Skeletal muscle satellite cell (primary cell): Measurements from ENCODE around the gene HSD17B11. TPM values are rescaled to one million over a fixed set of nuclear protein-coding genes. Genes with fewer than 3 reads are reported as not detected.
"Not testable (repeated sequence)": the region's sequence is repeated elsewhere in the genome, so short reads cannot be mapped to it uniquely, and the experiment has no call there.

Experiments used
- H3K27me3 ChIP-seq: 2 replicates; pipeline ENCODE4 v1.7.0; 2013; ENCODE audit warnings: low read length; ENCODE audit not compliant: control insufficient read depth, insufficient read depth
- H3K36me3 ChIP-seq: 2 replicates; pipeline ENCODE4 v1.7.0; 2013; ENCODE audit warnings: mild to moderate bottlenecking, control low read depth, low read length; ENCODE audit not compliant: insufficient read depth
- H3K4me1 ChIP-seq: 2 replicates; pipeline ENCODE4 v1.7.0; 2013; ENCODE audit warnings: low read length; ENCODE audit not compliant: control insufficient read depth, insufficient read depth
- H3K4me2 ChIP-seq: 2 replicates; pipeline ENCODE4 v1.7.0; 2013; ENCODE audit warnings: mild to moderate bottlenecking, low read length
- H3K4me3 ChIP-seq: 2 replicates; pipeline ENCODE4 v1.7.0; 2013; ENCODE audit warnings: low read length
- H3K9ac ChIP-seq: 2 replicates; pipeline ENCODE4 v1.7.0; 2013; ENCODE audit warnings: mild to moderate bottlenecking, low read depth, low read length, moderate library complexity
- H3K9me3 ChIP-seq: replicated peaks from 2 replicates; pipeline ENCODE4 v1.7.0; 2013; ENCODE audit warnings: mild to moderate bottlenecking, control low read depth, low read length
- total RNA-seq: library from RNA; depleted of rRNA; stranded (reverse); fragments of >200 nt; gene quantifications from 2 replicates; pipeline ENCODE4 v1.2.3, GENCODE V29; 2012; rRNA removed

The HSD17B11 gene, protein sequence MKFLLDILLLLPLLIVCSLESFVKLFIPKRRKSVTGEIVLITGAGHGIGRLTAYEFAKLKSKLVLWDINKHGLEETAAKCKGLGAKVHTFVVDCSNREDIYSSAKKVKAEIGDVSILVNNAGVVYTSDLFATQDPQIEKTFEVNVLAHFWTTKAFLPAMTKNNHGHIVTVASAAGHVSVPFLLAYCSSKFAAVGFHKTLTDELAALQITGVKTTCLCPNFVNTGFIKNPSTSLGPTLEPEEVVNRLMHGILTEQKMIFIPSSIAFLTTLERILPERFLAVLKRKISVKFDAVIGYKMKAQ
- total RNA-seq, result 18.5 and 22.7 TPM in 2 replicates

DNA sequence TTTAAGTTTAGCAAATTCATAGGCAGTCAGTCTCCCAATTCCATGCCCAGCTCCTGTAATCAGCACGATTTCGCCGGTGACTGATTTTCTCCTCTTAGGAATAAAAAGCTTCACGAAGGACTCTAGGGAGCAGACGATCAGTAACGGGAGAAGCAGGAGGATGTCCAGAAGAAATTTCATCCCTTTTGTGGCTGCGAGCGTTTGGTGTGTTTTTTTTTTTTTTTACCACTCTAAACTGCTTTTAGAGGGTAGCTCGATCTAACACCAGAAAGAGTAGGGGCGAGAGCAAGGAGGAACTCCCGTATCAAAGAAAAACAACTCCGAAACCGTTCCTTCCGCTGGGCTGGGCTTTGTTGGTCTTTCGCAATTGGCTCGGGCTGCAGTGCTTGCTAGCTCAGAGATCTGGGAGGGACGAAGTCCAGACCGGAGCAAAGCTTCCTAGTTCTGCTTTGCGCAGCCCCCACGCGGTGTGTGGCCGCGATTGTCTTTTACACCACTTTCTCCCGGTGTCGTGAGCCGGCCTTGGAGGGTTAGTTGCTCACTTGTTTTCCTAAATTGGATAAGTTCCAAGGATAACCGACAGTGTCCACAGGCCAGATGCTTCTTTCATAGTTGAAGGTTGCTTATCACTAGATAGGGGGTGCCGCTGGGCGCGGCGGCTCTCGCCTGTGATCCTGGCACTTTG lies at the start of gene HSD17B11:
Gene HSD17B11, minus strand, starts transcription at position 298 of the 685 bp plus-strand sequence. Its CDS starts 118 bp downstream, at position 180.
- Histone ChIP-seq H3K4me1 (peaks cover 10% of the 10 kb centered on the region), H3K4me3 (peak within 1 kb of the TSS; percentile 79), H3K9me3 (no peaks in the 10 kb centered on the region), H3K4me2 (peak within 1 kb of the TSS; percentile 77), H3K9ac (peak within 1 kb of the TSS; percentile 88), H3K36me3 (no peaks in the 10 kb centered on the region), H3K27me3 (no peaks in the 10 kb centered on the region)

DNA sequence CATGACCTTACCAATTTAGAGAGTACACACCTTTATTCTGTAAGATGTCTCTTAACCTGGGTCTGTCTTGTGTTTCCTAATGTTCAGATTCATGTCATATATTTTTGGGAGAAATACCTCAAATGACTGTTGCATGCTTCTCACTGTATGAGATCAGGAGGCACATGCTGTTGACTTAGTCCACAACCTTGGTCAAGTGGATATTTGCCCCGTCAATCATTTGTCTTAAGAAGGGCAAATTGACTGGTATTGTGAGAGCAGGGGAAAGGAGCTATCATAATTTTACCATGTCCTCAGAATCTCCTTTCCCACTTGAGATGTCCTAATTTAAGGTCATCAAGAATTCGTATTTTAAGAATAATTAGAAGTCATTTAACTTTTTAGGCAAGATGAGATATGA lies 42.4 kb upstream of the HSD17B11 start:
- Histone ChIP-seq H3K36me3 (peaks cover 3% of the 10 kb centered on the region), H3K9ac (no peak overlapping the region), H3K9me3 (no peaks in the 10 kb centered on the region), H3K4me1 (no peaks in the 10 kb centered on the region), H3K27me3 (no peaks in the 10 kb centered on the region), H3K4me2 (no peak overlapping the region), H3K4me3 (no peak overlapping the region)

DNA sequence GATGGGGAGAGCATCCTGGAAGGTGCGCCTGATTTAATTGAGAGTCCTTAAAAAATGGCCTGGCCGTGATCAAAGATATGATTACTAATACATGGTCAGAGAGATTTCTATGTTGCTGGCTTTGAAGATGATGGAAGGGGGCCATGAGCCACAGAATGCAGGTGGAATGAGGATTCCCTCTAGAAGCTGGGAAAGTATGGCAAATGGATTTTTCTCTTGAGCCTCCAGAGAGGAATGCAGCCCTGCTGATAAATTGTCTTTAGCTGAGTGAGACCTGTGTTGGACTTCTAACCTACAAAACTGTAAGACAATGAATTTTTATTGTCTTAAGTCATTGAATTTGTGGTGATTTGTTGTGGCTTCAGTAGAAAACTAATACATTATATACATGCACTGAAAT lies 39.0 kb upstream of the HSD17B11 start:
- Histone ChIP-seq H3K9ac (no peak overlapping the region), H3K4me1 (peaks cover 10% of the 10 kb centered on the region), H3K4me2 (no peak overlapping the region), H3K27me3 (no peaks in the 10 kb centered on the region), H3K4me3 (no peak overlapping the region), H3K36me3 (no peaks in the 10 kb centered on the region), H3K9me3 (no peaks in the 10 kb centered on the region)

DNA sequence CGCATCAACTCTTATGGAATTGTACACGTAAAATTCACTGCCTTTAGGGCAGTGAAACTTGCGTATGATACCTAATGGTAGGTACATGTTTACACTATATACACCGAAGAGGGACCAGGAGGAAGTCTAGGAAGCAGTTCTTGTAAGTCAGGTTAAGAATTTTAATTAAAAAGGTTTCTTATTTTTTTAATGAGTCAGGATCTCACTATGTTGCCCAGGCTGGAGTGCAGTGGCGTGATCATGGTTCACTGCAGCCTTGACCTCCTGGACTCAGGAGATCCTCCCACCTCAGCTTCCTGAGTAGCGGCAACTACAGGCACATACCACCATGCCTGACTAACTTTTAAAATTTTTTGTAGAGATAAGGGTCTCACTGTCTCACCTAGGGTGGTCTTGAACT lies 38.0 kb upstream of the HSD17B11 start:
- H3K9ac ChIP-seq, result no peak overlapping the region
- no peak overlapping the region for H3K4me3 ChIP-seq
- no peaks in the 10 kb centered on the region for H3K36me3 ChIP-seq
- H3K4me2 ChIP-seq, result no peak overlapping the region
- H3K9me3 ChIP-seq, result no peaks in the 10 kb centered on the region
- peaks cover 18% of the 10 kb centered on the region for H3K4me1 ChIP-seq
- H3K27me3 ChIP-seq, result no peaks in the 10 kb centered on the region

DNA sequence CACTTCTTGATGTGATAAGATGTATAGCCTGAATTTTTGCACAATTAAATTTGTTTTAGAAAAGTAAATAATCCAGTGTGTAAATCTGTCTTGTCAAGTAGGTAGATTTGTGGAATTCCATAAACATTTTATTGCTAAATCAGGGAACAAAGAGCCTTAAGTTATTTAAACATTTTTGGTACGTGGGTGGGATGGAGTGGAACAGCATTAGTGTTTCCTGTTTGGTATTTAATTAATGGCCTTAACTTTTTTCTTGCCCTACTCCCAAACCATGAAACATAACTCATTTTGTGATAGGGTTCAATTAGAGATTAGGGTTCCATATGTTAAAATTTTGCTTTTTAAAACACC lies 36.5 kb upstream of the HSD17B11 start:
- H3K4me3 ChIP-seq, result no peak overlapping the region
- H3K4me1 ChIP-seq, result peaks cover 18% of the 10 kb centered on the region
- no peaks in the 10 kb centered on the region for H3K27me3 ChIP-seq
- H3K36me3 ChIP-seq, result no peaks in the 10 kb centered on the region
- H3K4me2 ChIP-seq, result no peak overlapping the region
- no peaks in the 10 kb centered on the region for H3K9me3 ChIP-seq
- no peak overlapping the region for H3K9ac ChIP-seq

DNA sequence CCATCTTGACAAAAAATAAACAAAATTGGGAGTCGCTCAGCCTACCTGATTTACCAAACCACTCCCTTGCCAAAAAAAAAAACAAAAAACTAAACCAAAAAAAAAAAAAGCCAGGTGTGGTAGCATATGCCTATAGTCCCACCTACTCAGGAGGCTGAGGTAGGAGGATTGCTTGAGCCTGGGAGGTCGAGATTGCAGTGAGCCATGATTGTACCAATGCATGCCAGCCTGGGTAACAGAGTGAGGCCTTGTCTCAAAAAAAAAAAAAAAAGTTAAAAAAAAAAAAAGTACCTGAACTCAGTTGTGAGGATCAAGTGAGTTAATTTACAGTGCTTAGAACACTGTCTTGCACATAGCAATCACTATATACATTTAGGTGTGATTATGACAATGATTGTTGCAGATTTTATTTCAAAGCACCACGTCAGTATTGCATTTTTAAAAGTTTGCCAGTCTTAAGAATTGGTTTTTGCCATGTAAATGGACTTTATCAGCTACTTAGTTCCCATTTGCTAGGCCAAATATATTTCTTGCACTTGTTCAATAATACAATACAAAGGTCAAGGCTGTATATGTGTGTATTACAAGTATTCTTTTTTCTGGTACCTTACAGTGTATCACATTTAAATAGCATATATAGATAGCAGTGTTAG lies 36.0 kb upstream of the HSD17B11 start:
- Histone ChIP-seq H3K9ac (no peak overlapping the region), H3K4me1 (peaks cover 18% of the 10 kb centered on the region), H3K4me2 (no peak overlapping the region), H3K36me3 (no peaks in the 10 kb centered on the region), H3K4me3 (no peak overlapping the region), H3K27me3 (no peaks in the 10 kb centered on the region), H3K9me3 (no peaks in the 10 kb centered on the region)

DNA sequence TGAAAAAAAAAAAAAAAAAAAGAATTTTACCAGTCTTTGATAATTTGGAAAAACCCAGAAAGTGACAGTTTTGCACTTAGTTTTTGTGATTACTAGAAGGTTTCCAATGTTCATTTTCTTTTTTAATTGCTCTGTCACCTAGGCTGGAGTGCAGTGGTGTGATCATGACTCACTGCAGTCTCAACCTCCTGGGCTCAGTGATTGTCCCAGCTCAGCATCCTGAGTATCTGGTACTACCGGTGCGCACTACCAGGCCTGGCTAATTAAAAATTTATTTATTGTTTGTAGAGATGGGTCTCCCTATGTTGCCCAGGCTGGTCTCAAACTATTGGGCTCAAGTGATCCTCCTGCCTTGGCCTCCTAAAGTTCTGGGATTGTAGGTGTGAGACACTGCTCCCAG lies 34.7 kb upstream of the HSD17B11 start:
- H3K36me3 ChIP-seq, result no peaks in the 10 kb centered on the region
- H3K4me2 ChIP-seq, result no peak overlapping the region
- H3K4me1 ChIP-seq, result peaks cover 23% of the 10 kb centered on the region
- H3K27me3 ChIP-seq, result no peaks in the 10 kb centered on the region
- H3K9me3 ChIP-seq, result no peaks in the 10 kb centered on the region
- no peak overlapping the region for H3K4me3 ChIP-seq
- no peak overlapping the region for H3K9ac ChIP-seq

DNA sequence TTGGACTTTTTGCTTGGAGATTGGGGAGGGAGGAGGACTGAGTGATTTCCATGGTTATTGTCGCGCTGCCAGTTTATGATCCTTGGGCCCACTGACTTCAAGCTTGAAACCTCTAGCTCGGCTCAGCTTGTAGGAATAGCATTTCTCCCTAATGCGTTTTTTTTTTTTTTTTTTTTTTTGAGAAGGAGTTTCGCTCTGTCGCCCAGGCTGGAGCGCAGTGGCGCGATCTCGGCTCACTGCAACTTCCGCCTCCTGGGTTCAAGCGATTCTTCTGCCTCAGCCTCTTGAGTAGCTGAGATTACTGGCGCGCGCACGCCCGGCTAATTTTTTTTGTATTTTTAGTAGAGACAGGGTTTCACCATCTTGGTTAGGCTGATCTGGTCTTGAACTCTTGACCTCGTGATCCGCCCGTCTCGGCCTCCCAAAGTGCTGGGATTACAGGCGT lies 33.1 kb upstream of the HSD17B11 start:
- H3K27me3 ChIP-seq, H3K36me3 ChIP-seq, H3K9me3 ChIP-seq: not testable (repeated sequence)
- peak overlapping the region; percentile 92 for H3K9ac ChIP-seq
- peak overlapping the region; percentile 93 for H3K4me2 ChIP-seq
- H3K4me1 ChIP-seq, result peaks cover 23% of the 10 kb centered on the region
- H3K4me3 ChIP-seq, result peak overlapping the region; percentile 91

DNA sequence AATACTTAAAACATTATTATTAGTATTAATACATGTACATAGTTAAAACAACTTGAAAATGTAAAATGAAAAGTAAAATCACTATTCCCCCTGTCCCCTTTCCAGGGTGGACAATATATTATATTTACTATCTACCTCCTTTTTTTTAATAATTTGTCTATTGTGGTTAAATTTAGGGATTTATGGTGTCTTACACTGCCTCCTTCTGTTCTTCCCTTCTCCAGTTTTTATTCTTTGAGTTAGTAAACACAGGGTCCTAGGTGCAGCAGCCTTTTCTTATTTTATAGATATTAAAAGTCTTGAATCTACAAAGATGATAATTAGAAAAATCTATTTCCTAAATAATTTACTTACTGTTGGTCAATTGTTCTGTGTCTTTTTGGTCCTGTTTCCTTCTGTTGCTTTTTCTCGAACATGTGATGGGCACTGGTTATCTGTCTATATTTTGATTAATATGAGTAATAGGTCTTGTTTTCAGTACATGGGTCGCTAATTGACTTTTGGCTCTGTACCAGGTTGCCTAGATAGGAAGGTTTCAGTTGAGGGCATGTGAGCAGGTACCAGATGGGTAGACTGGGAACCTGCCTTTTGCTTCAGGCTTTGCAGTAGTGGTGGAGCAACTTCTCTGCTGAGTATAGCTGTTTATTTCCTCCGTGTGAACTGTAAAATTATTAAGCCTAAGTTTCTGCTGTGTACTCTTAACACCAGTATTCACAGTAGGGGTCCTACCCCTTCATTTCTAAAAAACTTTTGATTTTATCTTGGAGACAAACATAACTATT lies 32.5 kb upstream of the HSD17B11 start:
- H3K9ac ChIP-seq, result peak overlapping the region; percentile 92
- peak overlapping the region; percentile 93 for H3K4me2 ChIP-seq
- peak overlapping the region; percentile 91 for H3K4me3 ChIP-seq
- no peaks in the 10 kb centered on the region for H3K36me3 ChIP-seq
- no peaks in the 10 kb centered on the region for H3K9me3 ChIP-seq
- H3K27me3 ChIP-seq, result no peaks in the 10 kb centered on the region
- peaks cover 23% of the 10 kb centered on the region for H3K4me1 ChIP-seq

DNA sequence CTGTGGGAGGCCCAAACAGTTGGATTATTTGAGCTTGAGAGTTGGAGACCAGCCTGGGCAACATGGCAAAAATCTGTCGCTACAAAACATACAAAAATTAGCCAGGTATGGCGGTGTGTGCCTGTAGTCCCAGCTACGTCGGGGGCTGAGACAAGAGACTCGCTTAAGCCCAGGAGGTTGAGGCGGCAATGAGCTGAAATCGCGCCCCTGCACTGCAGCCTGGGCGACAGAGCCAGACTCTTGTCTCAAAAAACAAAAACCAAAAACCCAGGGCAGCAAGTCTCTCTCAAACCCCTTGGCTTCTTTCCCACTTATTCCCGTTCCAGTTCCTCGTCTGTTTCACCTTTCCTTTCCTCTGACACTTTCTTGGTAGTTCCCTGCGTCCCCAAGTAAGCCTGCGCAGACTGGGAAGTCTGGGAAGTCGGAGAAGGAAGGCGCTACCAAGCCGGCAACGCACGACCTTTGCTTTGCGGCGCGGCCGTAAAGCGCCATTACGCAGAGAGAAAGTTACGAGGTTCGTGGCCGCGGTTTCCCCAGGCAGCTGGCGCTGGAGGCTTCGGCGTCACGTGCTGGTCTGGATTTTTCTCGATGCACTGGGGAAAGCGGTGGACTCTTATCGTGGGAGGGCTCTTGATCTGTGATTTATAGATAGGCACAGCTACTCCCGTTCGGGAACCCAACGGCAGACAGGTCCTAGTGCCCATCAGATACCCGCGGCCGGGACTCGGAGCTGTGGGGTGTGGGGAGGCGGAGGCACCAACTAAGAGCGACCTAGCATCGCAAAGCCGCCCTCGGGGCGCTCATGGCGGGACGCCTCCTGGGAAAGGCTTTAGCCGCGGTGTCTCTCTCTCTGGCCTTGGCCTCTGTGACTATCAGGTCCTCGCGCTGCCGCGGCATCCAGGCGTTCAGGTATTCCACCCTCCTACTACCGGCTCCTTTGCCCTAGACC lies 31.4 kb upstream of the HSD17B11 start, which contains the start of gene NUDT9:
Gene NUDT9, plus strand, starts transcription at position 470 of the 949 bp plus-strand sequence. Its CDS starts 333 bp downstream, at position 803.
- Histone ChIP-seq H3K4me1 (peaks cover 19% of the 10 kb centered on the region), H3K4me3 (peak within 1 kb of the TSS; percentile 91), H3K9me3 (no peaks in the 10 kb centered on the region)

More for the DNA sequence above, 31.4 kb upstream of the HSD17B11 start, which contains the start of gene NUDT9:
- peak within 1 kb of the TSS; percentile 93 for H3K4me2 ChIP-seq
- H3K9ac ChIP-seq, result peak within 1 kb of the TSS; percentile 92
- H3K27me3 ChIP-seq, result no peaks in the 10 kb centered on the region
- H3K36me3 ChIP-seq, result no peaks in the 10 kb centered on the region
